HUES64 (cell line): ENCODE measurements around the gene PCSK5.

Source experiments
- H3K27ac ChIP-seq: 2 replicates; pipeline ENCODE4 v1.7.0; 2013; ENCODE audit warnings: low read depth, low read length, inconsistent platforms
- H3K27me3 ChIP-seq: 2 replicates; pipeline ENCODE4 v1.6.1; 2013; ENCODE audit warnings: mild to moderate bottlenecking, low read length; ENCODE audit not compliant: insufficient read depth
- H3K36me3 ChIP-seq: 2 replicates; pipeline ENCODE4 v1.6.1; 2013; ENCODE audit warnings: mild to moderate bottlenecking, low read length; ENCODE audit not compliant: insufficient read depth
- H3K4me1 ChIP-seq: 2 replicates; pipeline ENCODE4 v1.6.1; 2013; ENCODE audit warnings: mild to moderate bottlenecking, low read length, moderate library complexity; ENCODE audit not compliant: insufficient read depth
- H3K4me3 ChIP-seq: 2 replicates; pipeline ENCODE4 v1.5.1; 2013; ENCODE audit warnings: mild to moderate bottlenecking, low read length, moderate library complexity
- H3K9ac ChIP-seq: 2 replicates; pipeline ENCODE4 v1.6.1; 2013; ENCODE audit warnings: mild to moderate bottlenecking, low read depth, low read length
- H3K9me3 ChIP-seq: 2 replicates; pipeline ENCODE4 v1.6.1; 2013; ENCODE audit warnings: low read depth, low read length; ENCODE audit not compliant: insufficient read depth
- WGBS: fragments of 150-250, 120-280 bp; methylation state at CpG from one replicate; pipeline ENCODE4 v1.1.7; 2013; ENCODE audit warnings: missing lambda C conversion rate; 5-methylcytosine and 5-hydroxymethylcytosine counted together

Gene PCSK5

DNA sequence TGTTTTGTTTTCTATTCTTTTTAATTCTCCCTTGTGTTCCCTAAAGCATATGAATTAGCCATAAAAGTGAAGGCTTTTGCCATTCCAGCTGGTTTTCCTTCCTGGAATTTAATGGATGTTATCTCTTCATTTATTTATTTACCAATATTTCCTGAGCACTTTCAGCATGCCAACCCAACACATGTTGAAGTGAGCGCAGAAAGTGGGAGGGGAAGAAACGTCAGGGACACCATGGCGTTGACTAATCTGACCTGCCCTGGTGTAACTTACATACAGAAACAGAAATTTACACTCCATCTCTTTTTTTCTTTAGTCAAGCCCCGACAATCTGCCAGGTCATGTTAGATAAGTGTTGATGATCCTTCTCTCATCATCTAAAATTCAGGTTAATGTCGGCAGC, 247.5 kb downstream of the PCSK5 start:
- Histone ChIP-seq H3K27ac (no peak overlapping the region), H3K9ac (no peak overlapping the region), H3K9me3 (no peaks in the 10 kb centered on the region), H3K27me3 (no peaks in the 10 kb centered on the region), H3K4me3 (no peak overlapping the region), H3K36me3 (no peaks in the 10 kb centered on the region), H3K4me1 (peaks cover 12% of the 10 kb centered on the region)
- 90% methylated on average over 5 of the region's 5 CpGs for WGBS

DNA sequence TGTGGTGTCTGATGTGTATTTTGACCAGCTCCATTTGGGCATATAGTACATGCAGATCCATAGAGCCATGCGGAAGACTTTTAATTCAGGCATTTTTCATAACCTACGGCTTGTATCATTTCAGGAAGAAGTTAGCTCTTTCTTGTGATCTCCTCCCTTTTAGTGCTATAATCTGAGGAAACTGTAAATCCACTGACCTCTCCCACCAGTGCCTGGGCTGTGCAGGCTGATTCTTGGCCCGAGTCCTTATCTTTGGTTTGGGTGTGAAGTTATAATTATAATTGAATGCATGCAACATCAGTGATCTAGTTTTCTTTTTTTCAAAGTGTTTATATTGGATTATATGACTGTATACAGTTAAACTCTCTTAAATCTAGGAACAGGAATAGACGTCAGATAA, 247.9 kb downstream of the PCSK5 start:
- H3K9ac ChIP-seq = no peak overlapping the region
- no peak overlapping the region for H3K27ac ChIP-seq
- H3K27me3 ChIP-seq = no peaks in the 10 kb centered on the region
- 95% methylated on average over 3 of the region's 4 CpGs for WGBS
- no peak overlapping the region for H3K4me3 ChIP-seq
- no peaks in the 10 kb centered on the region for H3K36me3 ChIP-seq
- no peaks in the 10 kb centered on the region for H3K9me3 ChIP-seq
- H3K4me1 ChIP-seq = peaks cover 12% of the 10 kb centered on the region

DNA sequence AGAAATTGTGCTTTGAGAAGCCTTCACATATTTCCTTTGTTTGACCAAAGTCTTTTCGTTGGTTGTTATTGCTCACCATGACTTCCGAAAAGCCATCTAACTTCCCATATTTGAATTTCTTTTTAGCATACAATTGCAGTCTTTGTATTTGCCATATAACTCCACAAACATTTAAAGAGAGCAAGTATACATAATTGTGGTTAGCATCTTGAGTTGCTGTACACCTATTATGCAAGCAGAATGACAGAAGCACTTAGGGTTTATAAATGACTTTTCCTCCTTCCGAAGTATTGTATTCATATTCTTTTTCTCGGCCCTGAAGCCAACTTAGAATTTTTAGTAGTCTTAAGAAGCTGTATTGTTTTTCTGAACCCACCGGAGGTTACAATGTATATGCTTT, 253.4 kb downstream of the PCSK5 start:
- WGBS = 95% methylated on average over 5 of the region's 5 CpGs
- H3K4me3 ChIP-seq = no peak overlapping the region
- no peak overlapping the region for H3K27ac ChIP-seq
- H3K9ac ChIP-seq = no peak overlapping the region
- no peaks in the 10 kb centered on the region for H3K27me3 ChIP-seq
- H3K9me3 ChIP-seq = no peaks in the 10 kb centered on the region
- H3K4me1 ChIP-seq = no peaks in the 10 kb centered on the region
- H3K36me3 ChIP-seq = no peaks in the 10 kb centered on the region

DNA sequence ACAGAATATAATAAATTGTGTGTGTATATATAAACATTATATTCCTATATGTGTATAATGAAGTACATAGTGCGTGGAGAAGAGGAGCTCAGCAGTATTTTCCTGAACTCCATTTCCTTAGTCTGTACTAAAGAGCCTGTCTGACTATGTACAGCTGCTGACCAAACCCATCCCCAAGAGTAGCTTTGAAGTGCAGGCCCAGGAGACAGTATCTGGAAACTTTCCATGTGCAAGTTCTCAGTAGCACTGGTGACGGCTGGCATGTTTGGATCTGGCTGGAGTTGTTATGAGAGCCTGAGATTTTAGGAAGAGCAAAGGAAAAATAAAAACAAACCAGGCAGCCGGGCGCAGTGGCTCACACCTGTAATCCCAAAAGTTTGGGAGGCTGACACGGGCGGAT, 259.5 kb downstream of the PCSK5 start:
- 87% methylated on average over 6 of the region's 6 CpGs for WGBS
- Histone ChIP-seq H3K4me3 (no peak overlapping the region), H3K9me3 (no peaks in the 10 kb centered on the region), H3K27ac (no peak overlapping the region), H3K27me3 (no peaks in the 10 kb centered on the region), H3K36me3 (no peaks in the 10 kb centered on the region), H3K4me1 (no peaks in the 10 kb centered on the region), H3K9ac (no peak overlapping the region)

DNA sequence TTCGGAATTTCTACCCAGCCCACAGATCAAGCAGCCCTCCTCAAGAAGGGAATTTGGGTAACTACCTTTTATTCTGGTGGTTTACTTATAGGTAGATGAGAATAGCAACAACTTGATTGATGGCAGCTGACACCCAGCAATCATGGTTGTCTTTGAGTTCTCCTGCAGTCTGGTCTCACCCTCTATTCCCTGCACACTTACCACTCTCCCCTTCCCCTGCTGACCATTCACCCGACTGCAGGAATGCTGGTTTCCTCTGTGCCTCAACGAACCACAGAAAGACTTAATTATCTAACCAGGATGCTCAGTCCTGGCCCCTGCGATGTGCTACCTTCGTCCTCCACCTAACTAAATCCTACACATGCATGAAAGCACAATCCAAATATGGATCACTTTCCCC, 260.8 kb downstream of the PCSK5 start:
- H3K27ac ChIP-seq = no peak overlapping the region
- no peaks in the 10 kb centered on the region for H3K36me3 ChIP-seq
- no peak overlapping the region for H3K4me3 ChIP-seq

DNA sequence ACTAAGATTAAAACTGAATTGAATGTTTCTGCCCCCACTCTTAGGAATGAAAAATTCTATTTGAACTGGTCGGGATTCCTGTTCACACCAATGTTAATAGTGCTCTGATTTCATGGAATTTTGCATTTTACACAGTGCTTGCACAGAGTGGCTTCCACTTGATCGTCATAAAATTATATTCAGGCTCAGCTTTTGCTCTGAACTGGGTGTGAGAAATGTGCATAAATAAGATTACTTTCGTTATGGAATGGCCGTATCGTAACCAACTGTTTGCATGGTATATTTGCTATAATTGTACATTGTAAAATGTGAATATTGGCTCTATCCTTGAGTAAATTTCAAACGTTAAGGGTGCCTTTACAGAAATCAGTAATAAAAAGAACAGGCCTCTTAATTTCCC, 262.9 kb downstream of the PCSK5 start:
- 94% methylated on average over 6 of the region's 6 CpGs for WGBS
- Histone ChIP-seq H3K4me1 (no peaks in the 10 kb centered on the region), H3K27ac (no peak overlapping the region)

More for the DNA sequence above, 260.8 kb downstream of the PCSK5 start:
- WGBS = 81% methylated on average over 5 of the region's 5 CpGs
- H3K9me3 ChIP-seq = no peaks in the 10 kb centered on the region
- H3K9ac ChIP-seq = no peak overlapping the region
- no peaks in the 10 kb centered on the region for H3K4me1 ChIP-seq
- H3K27me3 ChIP-seq = no peaks in the 10 kb centered on the region

DNA sequence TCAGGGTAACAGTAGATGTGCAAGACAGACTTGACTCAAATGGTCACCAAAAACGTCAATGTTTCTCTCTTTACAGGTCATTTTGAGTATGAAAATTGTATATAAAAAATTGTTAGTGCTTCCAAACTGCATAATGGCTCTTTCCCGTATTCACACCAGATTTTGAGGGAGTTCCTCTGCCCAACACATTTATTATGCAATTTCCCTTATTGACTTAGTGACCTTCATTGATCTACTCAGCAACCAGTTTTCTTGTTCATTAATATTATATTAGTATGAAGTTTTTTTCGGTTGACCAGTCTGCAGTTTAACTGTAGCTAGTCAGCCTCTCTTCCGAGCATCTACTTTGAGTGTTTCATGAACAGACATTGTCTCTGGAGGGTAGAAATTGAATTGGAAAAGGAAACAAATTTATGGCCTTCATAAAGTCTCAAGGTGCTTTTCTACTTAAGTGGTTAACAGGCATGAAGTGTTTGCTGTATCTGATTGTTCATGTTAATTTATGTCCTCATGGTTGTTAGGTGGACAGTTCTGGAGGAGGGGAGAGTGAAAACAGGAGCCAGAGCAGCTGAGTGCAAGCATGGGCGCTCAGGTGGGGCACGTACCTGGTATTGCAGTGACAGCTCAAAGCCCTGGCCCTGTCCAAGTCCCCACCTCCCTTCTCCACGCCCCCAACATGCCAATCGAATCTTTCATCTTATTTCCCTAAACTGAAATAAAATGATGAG, 263.6 kb downstream of the PCSK5 start:
- H3K4me1 ChIP-seq = peaks cover 6% of the 10 kb centered on the region
- no peak overlapping the region for H3K27ac ChIP-seq
- H3K9ac ChIP-seq = no peak overlapping the region
- H3K9me3 ChIP-seq = no peaks in the 10 kb centered on the region
- H3K27me3 ChIP-seq = no peaks in the 10 kb centered on the region
- WGBS = 92% methylated on average over 6 of the region's 8 CpGs
- no peak overlapping the region for H3K4me3 ChIP-seq
- peaks cover 5% of the 10 kb centered on the region; the same call in 1 of the 2 replicates for H3K36me3 ChIP-seq

More for the DNA sequence above, 262.9 kb downstream of the PCSK5 start:
- Histone ChIP-seq H3K27me3 (no peaks in the 10 kb centered on the region), H3K9me3 (no peaks in the 10 kb centered on the region), H3K36me3 (no peaks in the 10 kb centered on the region; the same call in 1 of the 2 replicates), H3K4me3 (no peak overlapping the region), H3K9ac (no peak overlapping the region)

DNA sequence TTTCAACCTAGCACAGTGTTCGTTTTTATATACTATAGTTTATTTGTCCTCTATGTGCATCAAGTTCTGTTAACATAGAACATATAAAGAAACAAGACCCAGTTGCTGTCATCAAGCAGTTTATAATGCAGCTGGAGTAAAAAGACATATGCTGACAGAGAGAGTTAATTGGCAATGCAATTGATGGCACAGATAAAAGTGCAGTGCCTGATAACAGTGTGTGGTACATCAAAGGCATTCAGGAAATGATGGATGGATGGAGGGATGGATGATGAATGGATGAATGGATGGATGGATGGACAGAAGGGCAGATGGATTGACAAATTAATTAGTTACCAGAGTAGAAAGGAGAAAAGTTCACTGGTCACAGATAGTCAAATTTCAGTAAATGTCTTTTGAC, 264.9 kb downstream of the PCSK5 start:
- no peaks in the 10 kb centered on the region for H3K27me3 ChIP-seq
- peaks cover 11% of the 10 kb centered on the region for H3K4me1 ChIP-seq
- no peak overlapping the region for H3K4me3 ChIP-seq
- no CpG with 5 or more reads among the region's 1 CpG for WGBS
- H3K9ac ChIP-seq = no peak overlapping the region
- peaks cover 15% of the 10 kb centered on the region; the same call in 1 of the 2 replicates for H3K36me3 ChIP-seq
- no peaks in the 10 kb centered on the region for H3K9me3 ChIP-seq
- H3K27ac ChIP-seq = no peak overlapping the region

DNA sequence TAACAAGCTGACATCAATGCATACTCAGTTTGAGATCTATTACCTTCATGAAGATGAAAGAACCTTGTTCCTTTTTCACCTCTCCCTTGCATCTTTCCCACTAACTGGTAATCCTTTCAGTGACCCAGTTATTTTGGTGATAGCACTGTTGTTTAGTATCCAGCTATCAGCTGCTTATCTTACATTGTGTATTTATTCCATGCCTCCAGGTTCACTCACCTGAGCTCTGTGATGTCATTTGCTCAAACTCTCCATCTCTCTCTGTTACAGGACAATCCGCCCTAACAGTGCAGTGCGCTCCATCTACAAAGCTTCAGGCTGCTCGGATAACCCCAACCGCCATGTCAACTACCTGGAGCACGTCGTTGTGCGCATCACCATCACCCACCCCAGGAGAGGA, 268.2 kb downstream of the PCSK5 start:
- 93% methylated on average over 7 of the region's 7 CpGs for WGBS

DNA sequence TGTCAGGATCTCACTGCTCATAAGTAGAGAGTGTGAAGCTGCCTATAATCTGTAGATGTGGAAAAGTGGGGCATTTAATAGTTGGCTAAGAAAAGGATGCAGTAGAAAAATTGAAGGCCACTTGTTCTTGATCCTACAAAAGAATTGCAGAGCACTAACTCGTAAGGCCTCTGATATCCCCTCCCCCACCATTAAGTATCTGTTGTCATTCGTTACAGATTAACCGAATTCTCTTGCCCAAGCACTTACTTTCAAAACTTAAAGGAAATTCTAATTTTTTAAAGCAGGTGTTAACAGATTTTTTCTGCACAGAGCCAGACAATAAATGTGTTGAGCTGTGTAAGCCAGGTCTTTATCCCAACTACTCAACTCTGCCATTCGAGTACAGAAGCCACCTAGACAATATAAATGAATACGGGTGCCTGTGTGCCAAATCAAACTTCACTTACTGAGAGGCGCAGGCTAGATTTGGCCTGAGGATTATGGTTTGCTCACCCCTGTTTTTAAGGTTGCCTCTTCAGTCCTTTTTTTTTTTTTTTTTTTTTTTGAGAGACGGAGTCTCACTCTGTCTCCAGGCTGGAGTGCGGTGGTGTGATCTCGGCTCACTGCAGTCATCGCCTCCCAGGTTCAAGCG, 268.9 kb downstream of the PCSK5 start:
- H3K4me3 ChIP-seq = no peak overlapping the region
- WGBS = 91% methylated on average over 11 of the region's 11 CpGs
- no peaks in the 10 kb centered on the region for H3K27me3 ChIP-seq
- H3K9ac ChIP-seq = no peak overlapping the region
- no peaks in the 10 kb centered on the region for H3K9me3 ChIP-seq
- H3K36me3 ChIP-seq = peaks cover 20% of the 10 kb centered on the region; the same call in 1 of the 2 replicates
- no peak overlapping the region for H3K27ac ChIP-seq
- H3K4me1 ChIP-seq = peaks cover 28% of the 10 kb centered on the region

More for the DNA sequence above, 268.2 kb downstream of the PCSK5 start:
- Histone ChIP-seq H3K9me3 (no peaks in the 10 kb centered on the region), H3K36me3 (peaks cover 16% of the 10 kb centered on the region; the same call in 1 of the 2 replicates), H3K27ac (no peak overlapping the region), H3K9ac (no peak overlapping the region), H3K4me3 (no peak overlapping the region), H3K4me1 (peaks cover 28% of the 10 kb centered on the region), H3K27me3 (no peaks in the 10 kb centered on the region)

DNA sequence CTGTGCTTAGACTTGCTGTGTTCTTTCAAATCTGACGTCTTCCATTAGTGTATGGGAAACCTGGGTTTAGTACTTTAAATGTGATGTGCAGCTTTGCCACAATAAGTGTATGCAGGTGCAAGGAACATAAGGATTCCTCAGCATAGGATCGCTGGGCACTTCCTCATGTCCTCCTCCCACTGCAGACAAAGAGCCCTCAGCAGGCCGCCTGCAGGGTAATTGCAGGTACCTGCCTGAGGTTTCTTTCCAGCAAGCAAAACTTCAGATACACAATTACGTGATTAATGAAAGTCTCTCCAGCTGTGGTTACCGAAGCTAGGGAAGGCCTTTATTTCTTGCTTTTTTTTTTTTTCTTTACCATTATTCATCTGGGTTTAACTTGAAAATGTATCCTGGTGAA, 270.6 kb downstream of the PCSK5 start:
- Histone ChIP-seq H3K27me3 (no peaks in the 10 kb centered on the region), H3K36me3 (peaks cover 21% of the 10 kb centered on the region; the same call in 1 of the 2 replicates), H3K9me3 (no peaks in the 10 kb centered on the region), H3K27ac (no peak overlapping the region), H3K4me1 (peaks cover 28% of the 10 kb centered on the region), H3K9ac (no peak overlapping the region), H3K4me3 (no peak overlapping the region)
- WGBS = 64% methylated on average over 5 of the region's 5 CpGs
